ENCODE data around the gene ODR4.
"Not testable (repeated sequence)": the region's sequence is repeated elsewhere in the genome, so short reads cannot be mapped to it uniquely, and the experiment has no call there.

Gene ODR4

DNA sequence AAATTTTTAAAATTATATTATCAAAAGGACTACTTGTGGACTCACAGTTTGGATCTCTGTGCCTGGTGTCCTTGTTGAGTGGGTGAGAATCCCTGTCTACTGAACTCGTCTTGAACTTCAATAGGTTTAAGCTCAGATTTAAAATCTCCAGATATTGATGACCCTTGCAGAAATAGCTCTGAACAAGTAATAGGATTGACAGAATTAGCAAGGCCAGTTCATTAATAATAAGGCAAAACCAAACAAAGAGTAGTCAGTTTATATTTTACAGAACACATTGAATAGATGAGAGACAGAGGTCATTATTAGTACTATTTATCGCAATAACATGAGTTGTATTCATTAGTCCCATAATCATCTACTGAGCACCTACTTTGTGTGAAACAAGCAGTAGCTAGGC, 85.4 kb downstream of the ODR4 start, which contains the start of gene PDC:
Gene PDC, minus strand, starts transcription at position 101 of the 400 bp plus-strand sequence. CDS start 11,655 bp downstream, outside the sequence.
- ChIA-PET CTCF (no interaction called here), POLR2A (no interaction called here)
- TF ChIP-seq FOXA1 (IDR thresholded peaks at IDR 0.05) = no peak
- no peak for TF ChIP-seq ARNT (IDR thresholded peaks at IDR 0.05)
- TF ChIP-seq ZNF384 (IDR thresholded peaks at IDR 0.05) = no peak
- TF ChIP-seq TARDBP (IDR thresholded peaks at IDR 0.05) = no peak
- TF ChIP-seq L3MBTL2 (conservative IDR thresholded peaks at IDR 0.05) = no peak
- no peak for TF ChIP-seq NFRKB (IDR thresholded peaks at IDR 0.05)
- no peak for TF ChIP-seq CTBP1 (IDR thresholded peaks at IDR 0.05; ENCODE audit: borderline replicate concordance)
- no peak for TF ChIP-seq LEF1 (IDR thresholded peaks at IDR 0.05; ENCODE audit: borderline replicate concordance)
- no peak for DNase-seq (ENCODE audit: extremely low spot score)

DNA sequence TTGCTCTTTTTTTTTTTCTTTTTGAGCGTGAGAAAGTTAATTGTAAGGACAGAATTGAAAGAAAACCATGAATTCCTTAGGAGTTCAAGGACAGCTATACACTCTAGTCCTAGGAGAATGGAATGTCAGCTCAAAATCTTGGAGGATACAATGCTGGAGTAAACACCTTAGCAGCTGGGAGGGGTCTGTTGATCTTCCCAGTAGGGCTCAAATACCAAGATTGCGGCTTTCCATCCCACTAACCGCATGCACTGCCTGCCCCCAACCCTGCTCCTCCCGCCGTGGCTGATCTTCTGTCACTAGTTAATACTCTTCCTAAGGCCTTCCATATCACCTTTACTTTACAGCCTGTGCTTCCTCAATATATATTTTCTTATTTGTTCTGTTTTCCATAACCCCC, 87.9 kb downstream of the ODR4 start:
- DNase-seq (ENCODE audit: extremely low spot score) = no peak
- ChIA-PET CTCF (no interaction called here), POLR2A (no interaction called here)
- TF ChIP-seq FOXM1 (IDR thresholded peaks at IDR 0.05; ENCODE audit: borderline replicate concordance) (no peak), FOXK2 (IDR thresholded peaks at IDR 0.05) (no peak), LEF1 (IDR thresholded peaks at IDR 0.05; ENCODE audit: borderline replicate concordance) (no peak), SUZ12 (IDR thresholded peaks at IDR 0.05) (no peak), BHLHE40 (IDR thresholded peaks at IDR 0.05; ENCODE audit: borderline replicate concordance) (no peak), ARNT (IDR thresholded peaks at IDR 0.05) (no peak), L3MBTL2 (conservative IDR thresholded peaks at IDR 0.05) (no peak), NFRKB (IDR thresholded peaks at IDR 0.05) (no peak), SP1 (IDR thresholded peaks at IDR 0.05) (no peak)
- TF ChIP-seq, protein P1, sequence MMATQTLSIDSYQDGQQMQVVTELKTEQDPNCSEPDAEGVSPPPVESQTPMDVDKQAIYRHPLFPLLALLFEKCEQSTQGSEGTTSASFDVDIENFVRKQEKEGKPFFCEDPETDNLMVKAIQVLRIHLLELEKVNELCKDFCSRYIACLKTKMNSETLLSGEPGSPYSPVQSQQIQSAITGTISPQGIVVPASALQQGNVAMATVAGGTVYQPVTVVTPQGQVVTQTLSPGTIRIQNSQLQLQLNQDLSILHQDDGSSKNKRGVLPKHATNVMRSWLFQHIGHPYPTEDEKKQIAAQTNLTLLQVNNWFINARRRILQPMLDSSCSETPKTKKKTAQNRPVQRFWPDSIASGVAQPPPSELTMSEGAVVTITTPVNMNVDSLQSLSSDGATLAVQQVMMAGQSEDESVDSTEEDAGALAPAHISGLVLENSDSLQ (IDR thresholded peaks at IDR 0.05) = no peak

DNA sequence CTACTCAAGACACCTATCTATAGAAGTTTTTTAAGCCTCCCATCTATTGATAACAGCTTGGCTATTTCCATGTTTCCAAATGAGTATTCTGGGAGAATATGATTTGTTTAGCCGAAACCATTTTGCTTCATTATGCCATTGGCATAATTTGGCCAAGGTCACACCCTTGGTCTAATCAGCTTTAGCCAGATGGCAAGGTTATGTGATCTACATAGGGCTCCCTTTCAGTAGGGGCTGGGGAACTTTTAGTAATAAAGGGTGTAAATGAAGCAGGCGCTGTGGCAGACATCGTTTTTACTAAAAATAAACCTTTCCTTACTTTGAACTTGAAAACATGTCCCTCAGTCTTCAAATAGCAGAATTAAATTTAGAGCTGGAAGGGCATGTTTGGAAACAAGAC, 88.3 kb downstream of the ODR4 start:
- no peak for TF ChIP-seq FOXA1 (IDR thresholded peaks at IDR 0.05)
- TF ChIP-seq, protein P1 (IDR thresholded peaks at IDR 0.05) = no peak
- TF ChIP-seq HDGF (IDR thresholded peaks at IDR 0.05; ENCODE audit: borderline replicate concordance) = no peak
- no peak for TF ChIP-seq BHLHE40 (IDR thresholded peaks at IDR 0.05; ENCODE audit: borderline replicate concordance)
- no peak for TF ChIP-seq CTBP1 (IDR thresholded peaks at IDR 0.05; ENCODE audit: borderline replicate concordance)
- TF ChIP-seq NFRKB (IDR thresholded peaks at IDR 0.05) = no peak
- no peak for TF ChIP-seq TARDBP (IDR thresholded peaks at IDR 0.05)
- no peak for TF ChIP-seq SP1 (IDR thresholded peaks at IDR 0.05)
- ChIA-PET POLR2A (no interaction called here), CTCF (interaction anchor here (0.6 kb wide), 1 partner anchor 76 kb away, joined by 3 read pairs; no protein-coding TSS in a partner anchor)
- DNase-seq (ENCODE audit: extremely low spot score) = no peak

DNA sequence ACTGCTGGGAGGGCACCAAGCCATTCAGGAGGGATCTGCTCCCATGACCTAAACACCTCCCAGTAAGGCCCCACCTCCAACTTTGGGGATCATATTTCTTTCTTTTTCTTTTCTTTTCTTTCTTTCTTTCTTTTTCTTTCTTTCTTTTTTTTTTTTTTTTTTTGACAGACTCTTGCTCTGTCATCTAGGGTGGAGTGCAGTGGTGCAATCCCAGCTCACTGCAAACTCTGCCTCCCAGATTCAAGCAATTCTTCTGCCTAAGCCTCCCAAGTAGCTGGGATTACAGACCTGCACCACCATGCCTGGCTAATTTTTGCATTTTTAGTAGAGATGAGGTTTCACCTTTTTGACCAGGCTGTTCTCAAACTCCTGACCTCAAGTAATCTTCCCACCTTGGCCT, 89.9 kb downstream of the ODR4 start:
- CTCF ChIA-PET; DNase-seq (ENCODE audit: extremely low spot score); POLR2A ChIA-PET: not testable (repeated sequence)

DNA sequence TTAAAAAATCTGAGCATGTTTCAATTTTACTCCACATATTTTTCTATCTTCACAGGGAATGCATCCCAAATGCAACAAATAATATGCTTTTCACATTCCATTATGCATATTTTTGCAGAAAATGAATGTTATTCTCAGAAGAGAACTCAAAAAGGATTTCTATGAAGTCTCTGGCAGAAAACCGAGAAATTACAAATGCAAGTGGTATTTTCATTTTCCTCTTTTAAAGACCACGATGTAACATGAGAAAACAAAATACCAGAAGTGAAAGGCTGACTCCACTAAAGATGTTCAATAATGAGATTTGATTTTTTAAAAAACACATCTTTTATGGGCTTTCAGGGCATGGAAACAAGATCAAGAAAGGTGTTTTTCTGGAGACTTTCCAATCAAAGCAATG, 90.3 kb downstream of the ODR4 start:
- ChIA-PET CTCF (no interaction called here), POLR2A (no interaction called here)
- TF ChIP-seq NFRKB (IDR thresholded peaks at IDR 0.05) (no peak), ZNF384 (IDR thresholded peaks at IDR 0.05) (no peak), SUZ12 (IDR thresholded peaks at IDR 0.05) (no peak), ELF4 (IDR thresholded peaks at IDR 0.05) (no peak), CTBP1 (IDR thresholded peaks at IDR 0.05; ENCODE audit: borderline replicate concordance) (no peak), LEF1 (IDR thresholded peaks at IDR 0.05; ENCODE audit: borderline replicate concordance) (no peak)
- no peak for DNase-seq (ENCODE audit: extremely low spot score)

Measured in HEK293T (cell line).